IPS DF 4.7 (cell line): ENCODE results near the gene CAPN11.

Experiments used
- DNase-seq: peaks from one replicate; pipeline ENCODE4 v3.0.0-alpha.2; 2013; ENCODE audit warnings: low spot score; ENCODE audit errors: extremely low read depth

CAPN11 gene

GRCh38 chr6:44158770-44159228 is at the start of gene CAPN11:
CAPN11 (plus strand) TSS chr6:44158820; CDS start chr6:44158849, 29 bp downstream.
- DNase-seq: no peak

- no peak for DNase-seq
These were observed 49.4 kb upstream of the CAPN11 start for GRCh38 chr6:44109212-44109611.

GRCh38 chr6:44110005-44110676 is 48.5 kb upstream of the CAPN11 start:
- DNase-seq: no peak

GRCh38 chr6:44110966-44111365 is 47.7 kb upstream of the CAPN11 start:
- no peak for DNase-seq

DNA sequence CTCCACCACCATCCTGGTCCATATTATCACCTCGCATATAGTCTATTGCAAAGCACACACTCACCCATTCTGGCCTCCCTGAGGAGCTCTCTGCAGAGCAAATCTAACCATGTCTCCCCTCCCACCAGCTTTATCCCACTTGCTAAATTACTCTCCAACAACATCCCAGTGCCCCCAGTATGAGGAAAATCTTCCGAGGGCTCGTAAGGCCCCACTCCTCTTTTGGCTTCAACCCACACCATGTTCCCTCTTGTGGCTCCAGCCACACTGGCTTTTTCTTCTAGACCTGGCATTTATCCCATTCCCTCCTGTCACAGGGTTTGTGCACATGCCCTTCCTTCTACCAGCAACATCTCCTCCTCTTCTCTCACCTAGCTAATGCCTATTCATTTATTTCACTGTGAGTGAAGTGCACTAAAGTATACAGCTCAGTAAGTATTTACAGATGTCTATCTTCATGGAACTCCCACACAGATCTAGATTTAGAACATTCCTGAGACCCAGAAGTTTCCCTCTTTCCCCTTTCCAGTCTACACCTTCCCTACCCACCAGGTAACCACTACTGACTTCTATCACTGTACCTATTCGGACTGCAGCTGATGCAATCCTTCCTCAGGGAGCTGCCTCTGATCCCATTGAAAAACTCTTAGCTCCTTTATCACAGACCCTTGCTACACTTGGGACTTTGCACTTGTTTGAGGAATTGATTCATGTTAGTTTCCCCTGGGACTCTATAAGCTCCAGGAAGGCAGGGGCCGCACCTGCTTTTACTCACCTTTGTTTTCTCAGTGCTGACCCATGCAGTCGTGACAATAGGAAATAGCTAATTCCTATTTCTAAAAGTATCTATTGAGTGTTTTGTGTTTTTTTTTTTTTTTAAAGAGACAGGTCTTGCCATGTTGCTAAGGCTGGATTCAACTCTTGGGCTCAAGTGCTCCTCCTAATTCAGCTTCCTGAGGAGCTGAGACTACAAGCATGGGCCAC is 46.9 kb upstream of the CAPN11 start:
- no peak for DNase-seq

DNA sequence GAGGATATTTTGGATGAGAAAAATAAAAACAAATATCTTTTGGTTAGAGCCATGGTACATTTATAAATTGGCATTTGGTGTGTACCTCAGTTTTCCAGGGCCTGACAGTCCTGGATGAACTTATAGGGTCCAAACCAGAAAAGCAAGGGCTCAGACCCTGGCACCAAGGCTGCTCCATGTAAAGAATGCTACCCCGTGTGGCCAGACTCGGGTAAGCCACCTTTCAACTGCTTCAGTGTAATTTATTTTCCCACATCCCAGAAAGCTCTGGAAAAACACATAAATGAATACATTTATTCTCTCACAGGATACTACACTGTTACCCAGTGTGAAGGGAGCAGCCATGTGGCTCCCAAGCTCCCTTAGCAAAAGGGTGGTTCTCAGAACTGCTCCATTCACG is 45.2 kb upstream of the CAPN11 start:
- no peak for DNase-seq

GRCh38 chr6:44115866-44116265 is 42.8 kb upstream of the CAPN11 start:
- DNase-seq: no peak

DNA sequence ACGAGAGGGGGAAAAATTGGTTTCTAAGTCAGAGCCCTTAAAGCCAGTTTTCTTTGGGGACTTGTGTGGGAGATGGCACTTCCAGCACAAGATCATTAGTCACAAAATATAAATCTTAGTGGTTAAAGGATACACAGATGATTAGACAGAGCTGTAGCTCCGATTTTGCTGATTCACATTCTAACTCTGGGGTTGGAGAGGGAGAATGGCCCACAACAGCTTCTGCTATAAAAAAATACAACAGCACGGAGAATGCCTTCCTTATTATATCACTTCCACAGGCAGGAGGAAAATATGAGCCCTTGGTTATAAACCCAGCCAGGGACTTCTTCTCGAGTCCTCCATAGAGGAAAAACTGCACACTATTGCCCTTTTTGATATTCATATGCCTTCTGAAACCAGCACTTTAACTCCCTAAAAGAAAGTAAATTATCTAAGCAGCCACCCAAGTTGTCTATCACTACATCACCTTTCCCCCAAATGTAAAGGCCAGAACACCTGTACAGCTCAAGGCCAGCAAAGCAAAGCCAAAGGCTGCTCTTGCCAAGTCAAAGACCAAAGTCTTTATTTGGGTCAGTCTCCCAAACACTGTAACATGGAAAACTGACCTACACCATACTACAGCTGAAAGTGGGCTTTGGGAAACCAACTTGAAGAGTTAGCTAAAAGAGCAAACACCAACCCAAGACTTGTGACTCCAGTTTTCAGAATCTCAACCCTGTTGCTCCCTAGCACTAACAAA is 41.8 kb upstream of the CAPN11 start:
- no peak for DNase-seq

- DNase-seq: no peak
These were observed 41.1 kb upstream of the CAPN11 start for GRCh38 chr6:44117397-44118128.

- DNase-seq: no peak
These were observed 38.8 kb upstream of the CAPN11 start for GRCh38 chr6:44119704-44120262.

DNA sequence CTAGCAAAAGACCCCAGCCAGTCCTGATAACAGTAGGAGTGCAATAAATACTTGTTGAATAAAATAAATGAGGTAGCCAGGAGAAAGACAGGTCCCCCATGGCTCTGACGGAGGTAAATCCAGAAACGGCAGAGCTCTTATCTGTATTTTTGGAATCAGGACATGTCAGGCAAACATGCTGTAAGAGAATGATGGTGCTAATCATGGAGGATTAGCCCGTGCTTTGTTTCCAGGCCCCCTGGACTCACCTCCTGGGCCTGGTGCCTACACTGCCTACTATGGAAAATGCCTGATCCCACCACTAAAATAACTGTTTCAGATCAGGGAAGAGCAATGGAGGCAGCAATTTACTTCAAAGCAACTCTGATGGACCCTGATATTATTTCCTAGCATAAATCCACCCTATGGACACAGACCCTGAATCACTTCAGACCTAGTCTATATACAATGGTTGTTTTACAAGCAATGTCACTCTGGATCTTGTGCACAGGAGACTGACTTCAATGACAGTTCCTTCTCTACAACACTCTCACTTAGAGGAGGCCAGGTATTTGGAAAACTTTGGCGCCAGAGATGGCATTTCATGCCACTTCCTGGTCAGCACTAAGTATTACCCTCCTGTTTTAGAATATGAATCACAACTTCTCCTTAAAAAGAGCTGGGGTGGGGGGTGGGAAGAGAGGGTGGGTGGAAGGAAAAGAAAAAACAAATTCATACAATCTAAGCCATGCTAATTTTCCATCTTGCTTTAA is 37.8 kb upstream of the CAPN11 start:
- no peak for DNase-seq

- no peak for DNase-seq
These were observed 35.8 kb upstream of the CAPN11 start for GRCh38 chr6:44122801-44123200.

DNA sequence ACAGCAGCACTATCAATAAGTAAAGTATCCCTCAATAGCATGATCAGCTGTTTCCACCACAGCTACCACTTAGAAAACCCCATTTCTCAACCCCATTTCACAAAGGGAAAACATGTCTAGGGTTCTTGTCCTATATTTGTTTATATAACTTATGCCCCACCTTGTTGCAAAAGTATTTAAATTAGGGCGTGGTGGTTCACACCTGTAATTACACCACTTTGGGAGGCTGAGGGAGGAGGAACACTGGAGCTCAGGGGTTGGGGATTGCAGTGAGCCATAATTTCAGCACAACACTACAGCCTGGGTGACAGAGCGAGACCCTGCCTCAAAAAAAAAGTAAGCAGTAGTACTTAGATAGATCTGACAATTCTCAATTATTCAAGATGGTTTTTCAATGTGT is 35.1 kb upstream of the CAPN11 start:
- no peak for DNase-seq

DNA sequence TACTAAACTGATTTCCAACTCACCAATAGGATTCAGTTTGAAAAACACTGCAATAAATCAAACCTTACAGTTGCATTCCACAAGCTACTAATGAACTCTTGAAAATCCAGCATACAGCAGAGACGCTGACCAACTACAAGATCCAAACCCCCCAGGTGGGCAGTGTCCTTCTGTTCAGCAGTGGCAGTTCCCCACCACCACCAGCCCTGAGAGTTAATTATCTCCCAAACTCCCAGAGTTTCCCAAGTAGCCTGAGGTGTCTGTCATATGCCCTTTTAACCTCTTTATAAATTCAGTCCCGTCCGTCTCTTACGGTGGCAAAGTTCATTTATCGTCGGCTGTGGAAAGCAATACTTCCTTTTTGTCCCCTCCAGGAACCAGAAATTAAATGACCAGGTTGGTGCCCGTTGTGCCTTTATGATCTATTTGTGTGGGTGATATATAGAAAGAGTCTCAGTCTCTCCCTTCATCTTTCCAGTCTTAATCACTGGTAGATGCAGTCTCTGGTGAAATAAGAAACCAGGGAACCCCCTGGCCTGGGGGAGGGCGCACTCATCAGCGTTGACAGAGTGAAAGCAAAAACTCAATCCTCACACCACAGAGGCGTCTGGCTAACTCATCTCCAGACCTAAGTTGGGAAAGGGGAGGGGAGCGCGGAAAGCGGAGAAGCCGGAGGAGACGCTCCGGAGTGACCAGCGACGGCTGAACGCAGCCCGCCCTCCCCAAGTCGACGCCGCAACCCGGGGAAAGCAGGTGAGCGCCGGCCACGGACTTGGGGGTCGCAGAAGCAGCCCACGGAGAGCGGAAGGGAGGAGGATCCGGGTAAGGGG is 32.1 kb upstream of the CAPN11 start:
- DNase-seq: no peak

DNA sequence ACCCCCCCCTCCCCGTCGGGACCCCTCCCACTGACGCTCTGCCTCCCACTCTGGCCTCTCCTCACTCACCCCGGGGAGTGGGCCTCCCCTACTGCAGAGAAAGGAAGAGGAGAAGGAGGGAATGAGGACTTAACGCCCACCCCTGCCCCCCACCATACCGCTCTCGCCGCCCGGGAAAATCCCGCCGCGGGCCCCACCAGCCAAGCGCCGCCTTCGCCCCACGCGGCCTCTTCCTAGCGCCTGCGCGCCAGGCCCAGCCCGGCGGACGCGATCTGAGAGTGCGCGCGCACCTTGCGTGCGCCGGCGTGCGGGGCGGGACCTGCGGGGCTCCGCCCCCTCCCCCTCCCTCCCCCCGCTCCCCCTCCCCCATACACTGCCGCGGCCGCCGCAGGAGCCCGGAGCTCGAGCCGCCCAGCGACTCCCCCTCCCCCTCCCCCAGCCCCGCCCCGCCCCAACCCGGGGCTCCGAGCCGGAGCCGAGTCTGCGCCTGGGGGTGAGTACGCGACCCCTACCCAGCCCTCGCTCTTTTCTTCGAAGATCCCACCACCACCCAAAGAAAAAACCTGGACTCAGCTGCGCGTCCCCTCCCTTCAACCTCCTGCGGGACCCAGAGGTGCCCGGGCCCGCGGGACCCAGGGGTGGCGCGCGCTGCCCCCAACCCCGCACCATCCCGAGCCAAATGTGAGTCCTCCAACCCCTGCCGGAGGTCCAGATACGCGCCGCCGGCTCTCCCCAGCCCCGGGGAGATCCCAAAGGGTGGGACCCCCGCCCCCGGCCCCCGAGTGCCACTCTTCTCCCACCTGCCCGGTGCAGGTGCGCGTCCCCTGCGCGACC is 31.2 kb upstream of the CAPN11 start, which contains the start of the genes MRPL14 and TMEM63B:
Gene MRPL14 (minus strand): TSS at position 267 of the 834 bp plus-strand sequence. CDS start 10,841 bp downstream, outside the sequence.
Gene TMEM63B (plus strand): TSS at position 369 of the 834 bp plus-strand sequence. CDS start 7,031 bp downstream, outside the sequence.
- DNase-seq: no peak

DNA sequence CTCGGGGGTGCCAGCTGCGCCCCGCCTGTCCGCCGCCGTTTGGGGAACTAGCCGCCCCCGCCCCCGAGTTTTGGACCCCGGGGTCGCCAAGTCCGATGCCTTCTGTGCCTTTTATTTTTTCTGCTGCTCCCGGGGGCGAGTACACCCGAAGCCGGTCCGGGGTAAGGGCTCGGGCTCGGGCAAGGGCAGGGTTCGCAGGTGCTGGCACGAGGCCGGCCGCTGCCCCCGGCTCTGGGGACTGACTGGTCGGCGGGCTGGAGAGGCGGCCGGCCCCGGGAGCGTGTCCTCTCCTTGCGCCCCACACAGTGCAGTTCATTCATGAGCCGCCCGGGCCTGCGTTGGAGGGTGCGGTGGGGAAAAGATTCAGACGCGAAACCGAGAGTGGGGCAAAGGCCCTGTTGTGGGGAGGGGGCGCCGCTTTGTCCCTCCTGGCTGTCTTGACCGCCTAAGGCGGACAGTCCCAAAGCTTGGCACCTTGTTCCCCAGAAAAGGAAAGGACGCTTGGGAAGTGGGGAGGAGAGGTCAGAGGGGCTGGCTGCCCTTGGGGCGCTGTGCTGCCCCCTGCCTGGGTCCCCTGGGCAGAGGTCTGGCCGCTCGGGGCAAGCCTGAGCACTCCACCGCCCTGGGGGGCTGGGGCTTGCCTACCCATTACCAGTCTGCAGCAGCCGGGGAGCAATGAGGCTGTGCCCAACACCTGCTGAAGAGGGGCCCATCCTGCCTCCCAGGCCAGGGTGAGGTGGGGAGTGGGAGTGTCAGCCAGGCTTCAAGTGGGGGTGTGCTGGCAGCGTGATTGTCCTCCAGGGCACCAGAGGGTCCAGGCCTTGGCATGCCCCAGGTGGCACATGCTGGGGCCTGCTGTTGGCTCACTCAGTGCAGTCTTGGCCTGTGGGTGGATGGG is 30.4 kb upstream of the CAPN11 start:
- no peak for DNase-seq

- DNase-seq: no peak
These were observed 28.7 kb upstream of the CAPN11 start for GRCh38 chr6:44129841-44130322.
